Measurements from ENCODE around the gene TOP1. TPM values are rescaled to one million over a fixed set of nuclear protein-coding genes. Genes with fewer than 3 reads are reported as not detected.
A peak's percentile ranks its signal among the peaks of the same experiment; 100 is the strongest.

The TOP1 gene
- polyA plus RNA-seq, 3 donors = 6.9 to 11.5 (median 11.5) TPM

DNA sequence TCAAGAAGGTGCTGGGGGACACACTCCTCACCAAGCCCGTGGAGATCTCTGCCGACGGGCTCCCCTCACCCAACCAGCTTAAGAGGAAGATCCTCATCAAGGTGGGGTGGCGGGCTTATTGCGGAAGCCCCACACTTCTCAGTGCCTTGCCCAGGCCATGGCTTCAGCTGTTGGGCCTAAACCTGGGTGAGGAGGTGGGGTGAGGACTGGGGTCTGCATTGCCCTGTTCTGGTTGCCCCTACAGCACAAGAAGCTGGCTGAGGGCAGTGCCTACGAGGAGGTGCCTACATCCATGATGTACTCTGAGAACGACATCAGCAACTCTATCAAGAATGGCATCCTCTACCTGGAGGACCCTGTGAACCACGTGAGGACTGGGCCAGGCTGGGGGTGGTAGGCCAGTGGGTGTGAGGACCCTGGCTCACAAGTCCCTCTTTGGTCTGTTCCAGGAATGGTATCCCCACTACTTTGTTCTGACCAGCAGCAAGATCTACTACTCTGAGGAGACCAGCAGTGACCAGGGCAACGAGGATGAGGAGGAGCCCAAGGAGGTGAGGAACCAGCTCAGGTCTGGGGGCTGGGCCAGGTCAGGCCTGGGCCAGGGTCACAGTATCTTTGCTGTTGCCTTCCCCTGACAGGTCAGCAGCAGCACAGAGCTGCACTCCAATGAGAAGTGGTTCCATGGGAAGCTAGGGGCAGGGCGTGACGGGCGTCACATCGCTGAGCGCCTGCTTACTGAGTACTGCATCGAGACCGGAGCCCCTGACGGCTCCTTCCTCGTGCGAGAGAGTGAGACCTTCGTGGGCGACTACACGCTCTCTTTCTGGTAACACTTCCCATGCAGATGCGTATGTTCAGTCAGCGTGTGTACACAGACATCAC lies 136.6 kb downstream of the TOP1 start:
- Histone ChIP-seq H2AFZ (ENCODE audit: insufficient read depth, low read depth, low read length, poor library complexity, severe bottlenecking) (no peak overlapping the region), H3K27me3 (ENCODE audit: control insufficient read depth in 2 of 2, insufficient read depth in 2 of 2, low read length in 2 of 2) (peaks cover 0 to 6% of the 10 kb centered on the region in 2 donors), H3K27ac (ENCODE audit: low read depth in 1 of 2, low read length in 2 of 2) (no peak overlapping the region), H3K4me1 (ENCODE audit: control insufficient read depth in 1 of 2, insufficient read depth in 2 of 2, low read length in 2 of 2) (no peaks in the 10 kb centered on the region), H3K4me2 (replicated peaks; ENCODE audit: extremely low read depth, low read length, poor library complexity, severe bottlenecking) (no peak overlapping the region), H3K9ac (ENCODE audit: insufficient read depth, low read length, poor library complexity, severe bottlenecking) (no peak overlapping the region), H3K4me3 (replicated peaks in 1 of 3; ENCODE audit: low read depth in 2 of 3, low read length in 3 of 3) (no peak overlapping the region), H3K36me3 (replicated peaks in 1 of 2; ENCODE audit: control insufficient read depth in 1 of 2, insufficient read depth in 2 of 2, low read length in 2 of 2) (no peaks in the 10 kb centered on the region), H3K9me3 (replicated peaks in 1 of 2; ENCODE audit: control insufficient read depth in 1 of 2, insufficient read depth in 1 of 2, low read length in 2 of 2) (no peaks in the 10 kb centered on the region), H4K20me1 (ENCODE audit: insufficient read depth, low read length) (no peaks in the 10 kb centered on the region), H3K79me2 (ENCODE audit: insufficient read depth, low read length) (no peaks in the 10 kb centered on the region)
- no peak overlapping the region for H3K27ac Mint-ChIP-seq
- TF ChIP-seq, protein P1, sequence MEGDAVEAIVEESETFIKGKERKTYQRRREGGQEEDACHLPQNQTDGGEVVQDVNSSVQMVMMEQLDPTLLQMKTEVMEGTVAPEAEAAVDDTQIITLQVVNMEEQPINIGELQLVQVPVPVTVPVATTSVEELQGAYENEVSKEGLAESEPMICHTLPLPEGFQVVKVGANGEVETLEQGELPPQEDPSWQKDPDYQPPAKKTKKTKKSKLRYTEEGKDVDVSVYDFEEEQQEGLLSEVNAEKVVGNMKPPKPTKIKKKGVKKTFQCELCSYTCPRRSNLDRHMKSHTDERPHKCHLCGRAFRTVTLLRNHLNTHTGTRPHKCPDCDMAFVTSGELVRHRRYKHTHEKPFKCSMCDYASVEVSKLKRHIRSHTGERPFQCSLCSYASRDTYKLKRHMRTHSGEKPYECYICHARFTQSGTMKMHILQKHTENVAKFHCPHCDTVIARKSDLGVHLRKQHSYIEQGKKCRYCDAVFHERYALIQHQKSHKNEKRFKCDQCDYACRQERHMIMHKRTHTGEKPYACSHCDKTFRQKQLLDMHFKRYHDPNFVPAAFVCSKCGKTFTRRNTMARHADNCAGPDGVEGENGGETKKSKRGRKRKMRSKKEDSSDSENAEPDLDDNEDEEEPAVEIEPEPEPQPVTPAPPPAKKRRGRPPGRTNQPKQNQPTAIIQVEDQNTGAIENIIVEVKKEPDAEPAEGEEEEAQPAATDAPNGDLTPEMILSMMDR (IDR thresholded peaks at IDR 0.05) = no peak
- no peak overlapping the region for H3K4me3 Mint-ChIP-seq
- H3K4me1 Mint-ChIP-seq = no peaks in the 10 kb centered on the region
- 89% methylated on average over 16 of the region's 24 CpGs for WGBS (ENCODE audit: insufficient coverage)
- H3K9me3 Mint-ChIP-seq = peaks cover 0 to 2% (median 0%) of the 10 kb centered on the region in 7 donors
- peaks cover 32 to 69% (median 40%) of the 10 kb centered on the region in 3 donors for H3K27me3 Mint-ChIP-seq (ENCODE audit: low read depth in 3 of 3)
- DNase-seq = no peak
- intact Hi-C loops (cut with micrococcal nuclease) = no loop called here
- peaks cover 8 to 24% of the 10 kb centered on the region in 2 donors for H3K36me3 Mint-ChIP-seq

DNA sequence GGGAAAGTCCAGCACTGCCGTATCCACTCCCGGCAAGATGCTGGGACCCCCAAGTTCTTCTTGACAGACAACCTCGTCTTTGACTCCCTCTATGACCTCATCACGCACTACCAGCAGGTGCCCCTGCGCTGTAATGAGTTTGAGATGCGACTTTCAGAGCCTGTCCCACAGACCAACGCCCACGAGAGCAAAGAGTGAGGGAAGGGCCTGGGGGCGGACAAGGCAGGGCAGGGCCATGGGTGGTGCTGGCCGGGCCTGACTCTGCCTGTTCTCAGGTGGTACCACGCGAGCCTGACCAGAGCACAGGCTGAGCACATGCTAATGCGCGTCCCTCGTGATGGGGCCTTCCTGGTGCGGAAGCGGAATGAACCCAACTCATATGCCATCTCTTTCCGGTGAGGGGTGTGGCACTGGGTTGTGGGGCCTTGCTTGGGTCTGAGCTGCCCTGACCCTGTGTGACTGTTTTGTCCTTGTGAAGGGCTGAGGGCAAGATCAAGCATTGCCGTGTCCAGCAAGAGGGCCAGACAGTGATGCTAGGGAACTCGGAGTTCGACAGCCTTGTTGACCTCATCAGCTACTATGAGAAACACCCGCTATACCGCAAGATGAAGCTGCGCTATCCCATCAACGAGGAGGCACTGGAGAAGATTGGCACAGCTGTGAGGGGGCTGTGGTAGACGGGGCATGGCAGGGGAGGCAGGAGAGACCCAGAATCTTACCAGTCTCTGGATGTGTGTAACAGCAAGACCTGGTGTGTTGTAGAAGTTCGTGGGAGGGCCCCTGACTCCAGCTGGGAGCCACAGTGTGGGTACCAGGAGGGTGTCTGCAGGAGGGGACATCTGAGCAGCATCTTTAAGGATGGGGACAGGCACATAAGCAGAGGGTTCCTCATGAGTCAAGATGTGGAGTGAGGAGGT lies 137.8 kb downstream of the TOP1 start:
- Mint-ChIP-seq H3K27ac (no peak overlapping the region), H3K4me1 (no peaks in the 10 kb centered on the region), H3K27me3 (ENCODE audit: low read depth in 3 of 3) (peaks cover 35 to 67% (median 39%) of the 10 kb centered on the region in 3 donors), H3K4me3 (peak overlapping the region in 1 of 2 donors; percentile 10), H3K9me3 (peaks cover 0 to 2% (median 0%) of the 10 kb centered on the region in 7 donors), H3K36me3 (peaks cover 8 to 25% of the 10 kb centered on the region in 2 donors)
- H3K79me2 ChIP-seq (ENCODE audit: insufficient read depth, low read length) = no peaks in the 10 kb centered on the region
- peaks cover 0 to 6% of the 10 kb centered on the region in 2 donors for H3K27me3 ChIP-seq (ENCODE audit: control insufficient read depth in 2 of 2, insufficient read depth in 2 of 2, low read length in 2 of 2)
- TF ChIP-seq, protein P1 (IDR thresholded peaks at IDR 0.05) = no peak
- no peak overlapping the region for H2AFZ ChIP-seq (ENCODE audit: insufficient read depth, low read depth, low read length, poor library complexity, severe bottlenecking)
- H3K4me3 ChIP-seq (replicated peaks in 1 of 3; ENCODE audit: low read depth in 2 of 3, low read length in 3 of 3) = no peak overlapping the region
- 98% methylated on average over 23 of the region's 27 CpGs for WGBS (ENCODE audit: insufficient coverage)
- H3K36me3 ChIP-seq (replicated peaks in 1 of 2; ENCODE audit: control insufficient read depth in 1 of 2, insufficient read depth in 2 of 2, low read length in 2 of 2) = no peaks in the 10 kb centered on the region
- no peaks in the 10 kb centered on the region for H3K4me1 ChIP-seq (ENCODE audit: control insufficient read depth in 1 of 2, insufficient read depth in 2 of 2, low read length in 2 of 2)
- no peak overlapping the region for H3K4me2 ChIP-seq (replicated peaks; ENCODE audit: extremely low read depth, low read length, poor library complexity, severe bottlenecking)
- intact Hi-C loops (cut with micrococcal nuclease) = no loop called here
- H4K20me1 ChIP-seq (ENCODE audit: insufficient read depth, low read length) = no peaks in the 10 kb centered on the region
- DNase-seq = no peak
- no peaks in the 10 kb centered on the region for H3K9me3 ChIP-seq (replicated peaks in 1 of 2; ENCODE audit: control insufficient read depth in 1 of 2, insufficient read depth in 1 of 2, low read length in 2 of 2)
- no peak overlapping the region for H3K27ac ChIP-seq (ENCODE audit: low read depth in 1 of 2, low read length in 2 of 2)
- H3K9ac ChIP-seq (ENCODE audit: insufficient read depth, low read length, poor library complexity, severe bottlenecking) = no peak overlapping the region

Data from CD14-positive monocyte (primary cell).